Omental fat pad (tissue), 4 donors: ENCODE data around the gene NAMPT. TPM values are rescaled to one million over a fixed set of nuclear protein-coding genes. Genes with fewer than 3 reads are reported as not detected.

Experiments used
- ATAC-seq: fragments of 150-250 bp; one replicate; pipeline ENCODE4 v1.9.1; 2016; ENCODE audit warnings: mild to moderate bottlenecking, moderate library complexity; ENCODE audit not compliant: low FRiP score
- DNase-seq: peaks from one replicate; pipeline ENCODE4 v3.0.0-alpha.2; 2019; ENCODE audit warnings: low spot score
- CTCF ChIP-seq, 3 donors: fragments of 450-650 bp; IDR thresholded peaks; one replicate each; pipeline ENCODE4 v1.5.1; 2016 to 2017; ENCODE audit warnings: antibody characterized with exemption in 3 of 3, mild to moderate bottlenecking in 3 of 3, moderate library complexity in 2 of 3
- total RNA-seq, 4 donors: library from RNA; depleted of rRNA; stranded (reverse); fragments of >200 nt; gene quantifications; one replicate each; pipeline ENCODE4 v1.1.0, GENCODE V29; 2016

NAMPT gene
- total RNA-seq, 4 donors from 2014 or later = 636 to 2,401 (median 1,222) TPM

- no peak for TF ChIP-seq CTCF (IDR thresholded peaks at IDR 0.05)
- ATAC-seq (peak; percentile 19), DNase-seq (no peak)
Measured at GRCh38 chr7:106247841-106248240, 36.9 kb downstream of the NAMPT start.

GRCh38 chr7:106246902-106247711 lies 37.7 kb downstream of the NAMPT start:
- TF ChIP-seq CTCF (IDR thresholded peaks at IDR 0.05) = no peak
- ATAC-seq (peak; percentile 5), DNase-seq (no peak)

GRCh38 chr7:106243893-106244292 lies 40.9 kb downstream of the NAMPT start:
- DNase-seq (no peak), ATAC-seq (no peak)
- TF ChIP-seq CTCF (IDR thresholded peaks at IDR 0.05) = no peak

- no peak for TF ChIP-seq CTCF (IDR thresholded peaks at IDR 0.05)
- DNase-seq (no peak), ATAC-seq (no peak)
Measured at GRCh38 chr7:106239406-106239805, 45.4 kb downstream of the NAMPT start.

- no peak for DNase-seq
- TF ChIP-seq CTCF (IDR thresholded peaks at IDR 0.05) = no peak
- no peak for ATAC-seq
Measured at GRCh38 chr7:106238830-106239229, 46.0 kb downstream of the NAMPT start.

- no peak for ATAC-seq
- no peak for TF ChIP-seq CTCF (IDR thresholded peaks at IDR 0.05)
- no peak for DNase-seq
Measured at GRCh38 chr7:106236065-106236464, 48.7 kb downstream of the NAMPT start.

- ATAC-seq (no peak), DNase-seq (no peak)
Measured at GRCh38 chr7:106234425-106234824, 50.4 kb downstream of the NAMPT start.

More at GRCh38 chr7:106234425-106234824, 50.4 kb downstream of the NAMPT start:
- no peak for TF ChIP-seq CTCF (IDR thresholded peaks at IDR 0.05)
